HG02571 (cell line): Measurements from ENCODE around the gene IL10RA.
"Not testable (repeated sequence)": the region's sequence is repeated elsewhere in the genome, so short reads cannot be mapped to it uniquely, and the experiment has no call there.

Source experiments
- ATAC-seq: cut with Tn5 transposase; IDR thresholded peaks from one replicate; pipeline ENCODE4 v1.9.1; 2021; ENCODE audit warnings: mild to moderate bottlenecking, moderate library complexity; ENCODE audit not compliant: unreplicated experiment

The IL10RA gene

DNA sequence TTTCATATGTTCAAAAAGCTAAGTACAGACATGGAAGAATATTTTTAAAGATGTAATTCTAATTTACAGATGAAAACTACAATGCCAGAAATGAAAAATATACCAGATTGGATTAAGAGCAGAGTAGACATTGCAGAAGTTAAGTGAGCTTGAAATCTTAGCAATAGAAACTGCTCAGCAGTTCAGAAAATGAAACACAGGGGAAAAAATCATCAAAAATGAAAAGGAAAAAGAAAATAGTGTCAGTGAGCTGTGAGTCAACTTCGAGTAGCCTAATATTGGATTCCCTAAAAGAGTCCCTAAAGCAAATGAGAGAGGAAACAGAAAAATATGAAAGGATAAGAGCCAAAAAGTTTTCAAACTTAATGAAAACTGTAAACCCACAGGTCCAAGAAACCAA is 25.8 kb upstream of the IL10RA start:
- no peak for ATAC-seq

DNA sequence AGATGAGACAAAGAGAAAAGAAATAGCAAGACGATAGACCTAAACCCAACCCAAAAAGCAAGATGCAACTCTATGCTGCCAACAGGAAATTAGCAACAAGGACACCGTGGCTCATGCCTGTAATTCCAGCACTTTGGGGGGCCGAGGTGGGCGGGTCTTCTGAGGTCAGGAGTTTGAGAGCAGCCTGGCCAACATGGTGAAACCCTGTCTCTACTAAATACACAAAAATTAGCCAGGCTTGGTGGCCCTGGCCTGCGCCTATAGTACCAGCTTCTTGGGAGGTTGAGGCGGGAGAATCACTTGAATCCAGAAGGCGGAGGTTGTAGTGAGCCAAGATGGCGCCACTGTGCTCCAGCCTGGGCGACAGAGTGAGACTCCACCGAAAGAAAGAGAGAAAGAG is 24.3 kb upstream of the IL10RA start:
- ATAC-seq: no peak

DNA sequence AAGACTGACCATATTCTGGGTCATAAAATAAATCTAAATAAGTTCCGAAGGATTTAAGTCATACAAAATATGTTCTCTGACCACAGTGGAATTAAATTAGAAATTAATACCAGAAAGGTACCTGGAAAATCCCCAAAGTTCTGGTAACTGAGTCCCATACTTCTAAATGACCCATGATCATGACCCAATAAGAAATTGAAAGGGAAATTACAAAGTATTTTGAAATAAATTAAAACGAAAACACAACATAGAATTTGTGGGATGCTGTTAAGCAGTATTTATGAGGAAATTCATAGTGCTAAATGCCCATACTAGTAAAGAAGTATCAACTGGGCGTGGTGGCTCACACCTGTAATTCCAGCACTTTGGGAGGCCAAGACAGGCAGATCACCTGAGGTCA is 23.4 kb upstream of the IL10RA start:
- ATAC-seq: no peak

DNA sequence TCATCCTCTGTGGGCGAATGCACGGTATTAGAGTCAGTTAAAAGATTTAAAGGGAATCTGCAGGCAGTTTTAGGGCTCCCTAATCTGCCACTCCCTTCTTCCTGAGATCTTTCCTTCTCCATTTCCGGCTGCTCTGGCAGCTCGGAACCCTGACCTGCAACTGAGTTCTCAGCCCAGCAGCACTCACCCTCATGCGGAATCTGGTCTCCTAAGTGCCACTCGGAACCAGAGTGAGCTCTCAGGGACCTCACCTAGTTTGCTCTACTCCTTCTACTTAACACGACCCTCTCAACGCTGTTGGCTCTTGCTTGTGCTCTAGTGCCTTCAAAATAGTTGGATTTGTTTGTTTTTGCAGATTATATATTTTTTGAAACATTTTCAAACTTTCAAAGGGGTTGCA is 19.3 kb upstream of the IL10RA start:
- ATAC-seq: no peak

GRCh38 chr11:117969160-117969991 is 16.8 kb upstream of the IL10RA start:
- no peak for ATAC-seq

DNA sequence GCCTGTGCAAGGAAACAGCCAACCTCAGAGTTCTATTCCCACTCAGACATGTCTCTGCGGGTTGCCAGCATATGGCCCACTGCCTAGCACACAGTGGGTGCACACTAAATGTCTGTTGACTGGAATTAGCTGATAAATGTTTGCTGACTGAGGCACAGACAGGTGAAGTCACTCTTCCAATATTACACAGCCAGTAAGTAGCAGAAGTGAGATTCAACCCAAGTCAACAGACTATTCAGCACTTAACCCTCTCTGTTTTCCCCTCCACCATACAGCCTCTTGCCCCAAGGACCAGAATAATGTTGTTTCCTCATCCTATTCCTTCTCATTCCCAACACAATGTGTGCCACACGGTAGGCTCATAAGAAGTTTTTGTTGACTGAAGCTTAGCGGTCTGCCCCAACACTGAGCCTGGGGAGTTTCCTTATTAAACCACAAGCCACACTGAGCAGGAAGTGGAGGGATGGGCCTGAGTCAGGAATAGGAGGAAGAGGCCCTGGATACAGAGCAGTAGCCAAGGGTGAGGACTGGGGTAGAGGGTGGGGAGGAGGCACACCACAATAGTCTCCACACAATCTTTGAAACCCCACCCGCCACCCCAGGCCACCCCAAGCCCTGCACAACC is 15.7 kb upstream of the IL10RA start:
- ATAC-seq: no peak

GRCh38 chr11:117972044-117972443 is 14.2 kb upstream of the IL10RA start:
- ATAC-seq: no peak

- ATAC-seq: no peak
These were observed 13.3 kb upstream of the IL10RA start for GRCh38 chr11:117972629-117973502.

GRCh38 chr11:117973503-117973860 is 12.7 kb upstream of the IL10RA start:
- no peak for ATAC-seq

GRCh38 chr11:117976445-117976844 is 9.7 kb upstream of the IL10RA start:
- no peak for ATAC-seq

DNA sequence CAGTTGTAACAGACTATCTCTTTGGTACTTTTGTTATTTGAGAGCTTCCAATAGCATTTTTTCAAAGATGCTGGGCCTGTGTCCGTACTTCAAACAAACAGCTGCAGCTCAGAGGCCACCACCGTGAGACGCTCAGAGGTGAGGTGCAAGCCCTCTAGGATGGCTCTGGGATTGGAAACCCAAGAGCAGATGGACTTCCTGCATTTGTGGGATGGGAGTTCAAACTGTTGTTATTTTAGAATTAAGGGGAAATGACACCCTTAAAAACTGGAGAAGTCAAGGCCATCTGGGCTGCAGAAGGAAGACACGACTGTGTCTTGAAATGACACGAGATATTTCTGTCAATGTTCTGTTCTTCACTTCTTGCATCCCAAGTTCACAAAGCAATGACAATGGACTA is 9.2 kb upstream of the IL10RA start:
- ATAC-seq: no peak

- ATAC-seq: not testable (repeated sequence)
These were observed 8.5 kb upstream of the IL10RA start for GRCh38 chr11:117977612-117978264.

- not testable (repeated sequence) for ATAC-seq
These were observed 7.8 kb upstream of the IL10RA start for GRCh38 chr11:117978291-117978910.

GRCh38 chr11:117978991-117979390 is 7.2 kb upstream of the IL10RA start:
- no peak for ATAC-seq

- no peak for ATAC-seq
These were observed 6.5 kb upstream of the IL10RA start for GRCh38 chr11:117979481-117980211.

DNA sequence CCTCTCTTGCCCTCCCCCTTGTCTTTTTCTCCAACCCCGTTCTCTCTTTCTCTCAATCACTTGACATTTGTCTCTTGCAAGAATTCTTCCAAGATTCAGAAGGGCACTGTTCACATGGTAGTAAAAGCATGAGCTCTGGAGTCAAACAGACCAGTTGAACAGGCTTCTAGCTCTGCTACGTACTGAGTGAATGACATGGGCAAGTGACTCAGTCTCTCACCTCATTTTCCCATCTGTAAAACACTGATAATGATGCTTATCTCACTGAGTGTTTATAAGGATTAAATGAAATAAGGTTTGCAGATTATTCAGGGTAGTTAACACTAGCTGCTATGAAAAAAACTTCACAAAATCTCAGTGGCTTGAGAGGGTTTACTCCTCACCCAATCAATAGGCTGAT is 5.9 kb upstream of the IL10RA start:
- ATAC-seq: no peak

DNA sequence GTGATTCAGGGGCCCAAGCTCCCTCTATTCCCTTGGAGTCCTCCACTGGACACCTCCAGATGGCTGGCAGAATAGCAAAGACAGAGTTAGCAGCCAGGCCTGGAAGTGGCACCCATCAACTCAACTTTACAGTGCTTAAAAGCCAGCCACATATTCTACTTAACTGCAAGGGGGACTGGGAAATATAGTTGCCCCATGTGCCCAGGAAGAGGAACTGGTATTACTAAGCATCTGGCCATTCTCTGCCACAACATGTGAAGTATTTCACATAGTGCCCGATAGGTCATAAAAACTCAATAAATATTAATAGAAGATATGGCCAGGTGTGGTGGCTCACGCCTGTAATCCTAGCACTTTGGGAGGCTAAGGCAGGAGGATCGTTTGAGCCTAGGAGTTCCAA is 5.5 kb upstream of the IL10RA start:
- ATAC-seq: no peak

- no peak for ATAC-seq
These were observed 3.1 kb upstream of the IL10RA start for GRCh38 chr11:117983163-117983475.

DNA sequence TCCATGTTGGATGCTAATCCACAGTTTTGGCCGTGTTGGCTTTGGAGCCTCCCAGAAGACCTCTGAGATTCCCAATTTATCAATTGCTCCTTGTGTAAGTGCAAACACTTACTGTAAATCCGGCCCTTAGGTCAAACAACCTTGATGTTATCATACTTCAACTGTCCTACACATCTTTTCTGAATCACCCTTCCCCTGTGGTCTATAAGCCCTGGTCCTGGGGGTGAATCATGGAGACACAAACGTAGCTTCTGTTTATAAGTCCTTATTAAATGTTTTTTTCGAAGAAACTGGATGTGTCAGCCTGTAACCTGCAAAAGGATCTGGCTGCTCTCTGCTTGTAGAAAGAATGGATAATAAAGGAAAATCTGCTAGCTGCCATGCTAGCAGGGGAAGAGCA is 1.7 kb upstream of the IL10RA start:
- ATAC-seq: no peak

GRCh38 chr11:117986981-117987574 is 884 bp downstream of the IL10RA start:
- ATAC-seq: no peak
